Measurements from ENCODE around the gene ATP23. TPM values are rescaled to one million over a fixed set of nuclear protein-coding genes. Genes with fewer than 3 reads are reported as not detected.
A peak's percentile ranks its signal among the peaks of the same experiment; 100 is the strongest.

The ATP23 gene
- total and polyA plus RNA-seq, 12 donors = 2.8 to 11.3 (median 6.8) TPM

DNA sequence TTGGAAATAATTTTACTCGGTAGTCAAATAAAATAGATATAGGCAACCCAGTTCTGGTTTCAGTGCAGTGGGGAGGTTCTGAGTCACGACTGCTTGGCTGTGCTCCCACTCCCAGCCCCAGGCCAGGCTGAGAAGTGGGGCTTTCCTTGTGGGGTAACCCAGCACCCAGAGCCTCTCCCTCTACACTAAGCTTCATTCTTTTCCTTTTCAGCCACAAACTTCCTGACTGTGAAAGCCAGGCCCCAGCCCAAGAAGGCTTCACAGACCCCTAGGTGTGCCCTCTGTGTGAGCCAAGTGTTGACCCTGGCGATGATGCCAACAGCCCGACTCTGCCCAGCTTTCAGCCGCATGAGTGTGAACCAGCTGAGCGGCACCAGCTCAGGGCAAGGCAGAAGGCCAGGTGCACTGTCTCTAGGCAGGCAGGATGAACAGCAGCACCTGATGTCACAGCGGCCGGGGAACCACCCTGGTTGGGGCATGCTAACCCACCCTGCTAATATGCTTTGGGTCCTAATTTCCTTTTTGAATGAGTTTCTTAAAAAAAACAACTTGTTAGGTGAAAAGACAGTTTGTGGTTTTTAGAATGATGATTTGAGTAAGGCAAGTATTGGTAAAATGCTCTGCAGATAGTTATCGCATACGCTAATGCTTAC is 42.2 kb upstream of the ATP23 start:
- Histone ChIP-seq H3K36me3 (no peaks in the 10 kb centered on the region), H3K4me1 (peaks cover 25 to 58% (median 48%) of the 10 kb centered on the region in 9 donors), H3K4me3 (no peak overlapping the region), H3K27ac (peak overlapping the region in 9 of 10 donors; percentile 58 to 100 (median 98)), H3K9me3 (no peaks in the 10 kb centered on the region), H3K27me3 (no peaks in the 10 kb centered on the region)
- ATAC-seq (peak in 4 of 8 donors; percentile 11 to 54 (median 35)), DNase-seq (peak in 1 of 2 donors; percentile 43)
- intact Hi-C loops (cut with DNase I) = loop anchor here in 2 of 10 donors (5.0 kb wide), 1 partner anchor 67 kb away; no protein-coding TSS in a partner anchor
- WGBS, 2 donors = 54 to 58% methylated on average over 10 of the region's 10 CpGs
- TF ChIP-seq, protein P1, sequence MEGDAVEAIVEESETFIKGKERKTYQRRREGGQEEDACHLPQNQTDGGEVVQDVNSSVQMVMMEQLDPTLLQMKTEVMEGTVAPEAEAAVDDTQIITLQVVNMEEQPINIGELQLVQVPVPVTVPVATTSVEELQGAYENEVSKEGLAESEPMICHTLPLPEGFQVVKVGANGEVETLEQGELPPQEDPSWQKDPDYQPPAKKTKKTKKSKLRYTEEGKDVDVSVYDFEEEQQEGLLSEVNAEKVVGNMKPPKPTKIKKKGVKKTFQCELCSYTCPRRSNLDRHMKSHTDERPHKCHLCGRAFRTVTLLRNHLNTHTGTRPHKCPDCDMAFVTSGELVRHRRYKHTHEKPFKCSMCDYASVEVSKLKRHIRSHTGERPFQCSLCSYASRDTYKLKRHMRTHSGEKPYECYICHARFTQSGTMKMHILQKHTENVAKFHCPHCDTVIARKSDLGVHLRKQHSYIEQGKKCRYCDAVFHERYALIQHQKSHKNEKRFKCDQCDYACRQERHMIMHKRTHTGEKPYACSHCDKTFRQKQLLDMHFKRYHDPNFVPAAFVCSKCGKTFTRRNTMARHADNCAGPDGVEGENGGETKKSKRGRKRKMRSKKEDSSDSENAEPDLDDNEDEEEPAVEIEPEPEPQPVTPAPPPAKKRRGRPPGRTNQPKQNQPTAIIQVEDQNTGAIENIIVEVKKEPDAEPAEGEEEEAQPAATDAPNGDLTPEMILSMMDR (IDR thresholded peaks at IDR 0.05) = no peak

DNA sequence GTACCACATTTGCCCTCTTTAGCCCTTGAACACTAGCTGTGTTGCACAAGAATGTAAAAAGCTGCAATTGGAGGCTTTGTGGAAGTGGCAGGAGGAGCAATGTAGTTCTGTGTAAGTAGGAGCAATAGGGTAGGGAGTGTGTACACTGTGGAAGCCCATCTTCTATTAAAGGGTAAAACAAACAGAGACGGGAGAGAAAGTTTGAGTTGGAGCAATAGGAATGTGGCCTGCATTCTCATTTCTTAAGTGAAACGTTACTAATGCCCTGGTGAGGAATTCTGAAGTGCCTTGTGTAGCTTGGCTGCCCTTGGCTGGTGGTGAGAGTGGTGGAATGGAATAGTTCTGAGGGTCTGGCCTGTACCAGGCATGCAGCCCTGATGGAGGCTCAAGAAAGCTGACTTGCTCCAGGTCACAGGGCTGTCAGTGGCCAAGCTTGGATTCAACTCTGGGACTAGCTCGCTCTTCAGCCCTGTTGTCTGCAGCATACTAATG is 38.8 kb upstream of the ATP23 start:
- Histone ChIP-seq H3K27ac (no peak overlapping the region), H3K9me3 (no peaks in the 10 kb centered on the region), H3K4me1 (peaks cover 8 to 33% (median 22%) of the 10 kb centered on the region in 9 donors), H3K4me3 (no peak overlapping the region), H3K36me3 (no peaks in the 10 kb centered on the region), H3K27me3 (no peaks in the 10 kb centered on the region)
- TF ChIP-seq, protein P1 (IDR thresholded peaks at IDR 0.05) = no peak
- intact Hi-C loops (cut with DNase I) = loop anchor here in 3 of 10 donors (5.0 to 10.0 kb wide), 2 partner anchors 70 to 98 kb away; no protein-coding TSS in a partner anchor
- ATAC-seq (no peak), DNase-seq (no peak)
- 79 to 87% methylated on average over 3 of the region's 3 CpGs for WGBS, 2 donors

DNA sequence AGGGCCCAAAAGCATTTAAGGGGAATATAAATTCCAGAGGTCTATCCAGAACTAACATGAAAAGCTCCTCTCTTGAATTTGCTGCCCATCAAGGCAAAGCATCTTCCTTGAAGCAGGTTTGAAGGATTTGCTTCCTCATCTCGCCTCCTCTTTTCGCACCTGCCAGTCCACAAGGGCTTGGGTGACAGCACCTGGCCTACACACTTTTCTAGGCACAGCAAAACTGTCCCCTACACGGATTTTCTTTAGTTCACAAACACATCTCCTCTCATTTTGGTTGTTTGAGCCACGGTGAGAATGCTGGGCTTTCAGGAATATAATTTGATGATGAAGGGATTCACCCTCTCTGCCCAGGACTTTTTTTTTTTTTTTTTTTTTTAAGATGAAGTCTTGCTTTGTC is 36.9 kb upstream of the ATP23 start:
- WGBS, 2 donors = 82 to 83% methylated on average over 4 of the region's 4 CpGs
- no peak overlapping the region for H3K27ac ChIP-seq
- intact Hi-C loops (cut with DNase I) = loop anchor here in 6 of 10 donors (2.0 to 10.0 kb wide), 6 partner anchors 72 to 122 kb away; partner anchors contain the start of gene TSFM (in 1 of the 6)
- no peak for DNase-seq
- no peak for ATAC-seq
- H3K4me3 ChIP-seq = no peak overlapping the region
- H3K9me3 ChIP-seq = no peaks in the 10 kb centered on the region
- TF ChIP-seq, protein P1 (IDR thresholded peaks at IDR 0.05) = no peak
- no peaks in the 10 kb centered on the region for H3K27me3 ChIP-seq
- no peaks in the 10 kb centered on the region for H3K36me3 ChIP-seq
- peaks cover 0 to 14% (median 3%) of the 10 kb centered on the region in 9 donors for H3K4me1 ChIP-seq

DNA sequence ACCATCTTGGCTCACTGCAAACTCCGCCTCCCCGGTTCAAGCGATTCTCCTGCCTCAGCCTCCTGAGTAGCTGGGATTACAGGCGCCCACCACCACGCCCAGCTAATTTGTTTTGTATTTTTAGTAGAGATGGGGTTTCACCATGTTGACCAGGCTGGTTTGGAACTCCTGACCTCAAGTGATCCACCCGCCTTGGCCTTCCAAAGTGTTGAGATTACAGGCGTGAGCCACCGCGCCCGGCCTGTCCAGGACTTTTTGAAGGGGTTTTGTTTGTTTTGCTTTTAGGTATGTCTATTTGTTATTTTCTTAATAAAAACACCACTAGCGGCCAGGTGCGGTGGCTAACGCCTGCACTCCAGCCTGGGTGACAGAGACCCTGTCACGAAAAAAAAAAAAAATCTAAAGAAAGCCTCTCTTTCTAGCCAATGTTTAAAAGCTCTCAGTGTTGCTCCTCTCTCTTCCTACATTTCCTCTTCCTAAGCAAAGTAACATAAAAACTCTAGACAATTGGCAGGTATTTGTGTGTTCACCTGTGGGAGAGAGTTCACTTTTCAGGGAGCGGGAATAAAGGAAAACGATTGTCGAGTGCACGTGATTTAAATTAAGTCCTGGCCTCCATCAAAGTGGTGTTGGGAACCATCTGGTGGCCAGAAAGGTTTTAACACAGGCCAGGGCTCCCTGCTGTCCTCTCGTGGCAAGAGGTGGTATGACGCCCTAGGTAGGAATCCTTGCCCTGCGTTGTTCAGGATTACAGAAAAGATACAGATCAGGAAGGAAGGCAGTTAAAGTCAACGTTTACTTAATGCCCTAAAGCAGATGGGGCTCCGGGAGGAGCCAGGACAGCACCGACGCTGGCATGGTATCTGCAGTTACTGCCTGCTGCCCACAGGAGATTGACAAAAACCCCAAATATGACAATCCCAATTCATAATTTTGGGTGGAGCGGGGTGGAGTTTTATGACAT is 36.2 kb upstream of the ATP23 start:
- Histone ChIP-seq H3K27me3 (peaks cover 0 to 2% (median 0%) of the 10 kb centered on the region in 7 donors), H3K4me3 (peak overlapping the region in 5 of 10 donors; percentile 4 to 34 (median 27)), H3K4me1 (peaks cover 0 to 10% (median 3%) of the 10 kb centered on the region in 9 donors), H3K9me3 (no peaks in the 10 kb centered on the region), H3K36me3 (no peaks in the 10 kb centered on the region), H3K27ac (peak overlapping the region in 1 of 10 donors; percentile 46)
- intact Hi-C loops (cut with DNase I) = loop anchor here in 9 of 10 donors (1.0 to 10.0 kb wide), 11 partner anchors 72 to 123 kb away; partner anchors contain the start of gene TSFM (in 5 of the 9)
- WGBS, 2 donors = 42 to 44% methylated on average over 26 of the region's 26 CpGs
- TF ChIP-seq, protein P1 (IDR thresholded peaks at IDR 0.05) = peak; percentile 100
- ATAC-seq (peak; percentile 90 to 94 (median 93)), DNase-seq (peak; percentile 79 to 85)
